GM12891 (cell line): ENCODE measurements around the gene EPB41L4A.
A peak's percentile ranks its signal among the peaks of the same experiment; 100 is the strongest.

ENCODE experiments used
- DNase-seq: peaks from one replicate; pipeline ENCODE4 v3.0.0; 2011; ENCODE audit warnings: low spot score; ENCODE audit not compliant: insufficient read length
- FAIRE-seq: peaks from 2 replicates; lab custom pipeline; 2011; peaks lifted over from hg19 to GRCh38; lab: Jason Lieb, UNC
- PAX5 ChIP-seq: IDR thresholded peaks from 2 replicates; pipeline ENCODE4 v1.6.1; 2011; ENCODE audit warnings: low read length, moderate library complexity, mild to moderate bottlenecking; ENCODE audit not compliant: insufficient read depth, severe bottlenecking
- POLR2A ChIP-seq: IDR thresholded peaks from 2 replicates; pipeline ENCODE4 v1.6.1; 2011; ENCODE audit warnings: low read depth, low read length, control low read depth
- POLR2AphosphoS5 ChIP-seq: IDR thresholded peaks from 2 replicates; pipeline ENCODE4 v1.6.1; 2011; ENCODE audit warnings: low read depth, low read length, control low read depth
- POU2F2 ChIP-seq: IDR thresholded peaks from 2 replicates; pipeline ENCODE4 v1.6.1; 2011; ENCODE audit warnings: low read depth, mild to moderate bottlenecking, control low read depth, low read length, moderate library complexity
- SPI1 ChIP-seq: IDR thresholded peaks from 2 replicates; pipeline ENCODE4 v1.6.1; 2011; ENCODE audit warnings: low read depth, low read length, control low read depth
- TAF1 ChIP-seq: IDR thresholded peaks from 2 replicates; pipeline ENCODE4 v1.6.1; 2011; ENCODE audit warnings: low read depth, low read length, control low read depth

EPB41L4A gene

GRCh38 chr5:112119508-112119907, 299.6 kb downstream of the EPB41L4A start:
- DNase-seq: no peak
- peak; percentile 67 for FAIRE-seq
- TF ChIP-seq TAF1 (no peak), POU2F2 (no peak), SPI1 (peak; percentile 60; the same call in 1 of the 2 replicates)

- FAIRE-seq: peak; percentile 38
- no peak for DNase-seq
- no peak for TF ChIP-seq PAX5
- no peak for TF ChIP-seq POU2F2
- TF ChIP-seq SPI1: no peak
- TF ChIP-seq POLR2AphosphoS5: no peak
Observed at GRCh38 chr5:112117551-112117950, 301.5 kb downstream of the EPB41L4A start.

- FAIRE-seq (no peak), DNase-seq (no peak)
- TF ChIP-seq TAF1 (no peak), POU2F2 (no peak), SPI1 (no peak), POLR2A (no peak), PAX5 (no peak), POLR2AphosphoS5 (no peak)
Observed at GRCh38 chr5:112116371-112116770, 302.7 kb downstream of the EPB41L4A start.

- TF ChIP-seq POU2F2 (no peak), PAX5 (no peak), POLR2AphosphoS5 (no peak), POLR2A (no peak), TAF1 (no peak), SPI1 (no peak)
- DNase-seq (no peak), FAIRE-seq (no peak)
Observed at GRCh38 chr5:112113565-112113964, 305.5 kb downstream of the EPB41L4A start.
